IPS-NIHi7 (cell line): ENCODE measurements around the gene GALNT17.
"Not testable (repeated sequence)": the region's sequence is repeated elsewhere in the genome, so short reads cannot be mapped to it uniquely, and the experiment has no call there.

Source experiments
- DNase-seq: peaks from one replicate; pipeline ENCODE4 v3.0.0; 2012; ENCODE audit warnings: mixed read lengths; ENCODE audit errors: extremely low spot score

Gene GALNT17

GRCh38 chr7:71553306-71553705 lies 421.4 kb downstream of the GALNT17 start:
- DNase-seq = no peak

GRCh38 chr7:71555758-71556157 lies 423.8 kb downstream of the GALNT17 start:
- DNase-seq = no peak

GRCh38 chr7:71558806-71559613 lies 427.1 kb downstream of the GALNT17 start:
- DNase-seq = no peak

GRCh38 chr7:71560354-71560995 lies 428.5 kb downstream of the GALNT17 start:
- DNase-seq = no peak

- no peak for DNase-seq
Observed at GRCh38 chr7:71563276-71563675, 431.3 kb downstream of the GALNT17 start.

GRCh38 chr7:71566376-71566775 lies 434.4 kb downstream of the GALNT17 start:
- DNase-seq = no peak

- no peak for DNase-seq
Observed at GRCh38 chr7:71566991-71567390, 435.0 kb downstream of the GALNT17 start.

- DNase-seq = peak; percentile 57
Observed at GRCh38 chr7:71574153-71574860, 442.4 kb downstream of the GALNT17 start.

GRCh38 chr7:71580027-71580426 lies 448.1 kb downstream of the GALNT17 start:
- no peak for DNase-seq

GRCh38 chr7:71584256-71584655 lies 452.3 kb downstream of the GALNT17 start:
- no peak for DNase-seq

GRCh38 chr7:71591876-71592275 lies 459.9 kb downstream of the GALNT17 start:
- no peak for DNase-seq

GRCh38 chr7:71592388-71592787 lies 460.4 kb downstream of the GALNT17 start:
- not testable (repeated sequence) for DNase-seq

GRCh38 chr7:71594736-71595135 lies 462.8 kb downstream of the GALNT17 start:
- no peak for DNase-seq

- no peak for DNase-seq
Observed at GRCh38 chr7:71595176-71595575, 463.2 kb downstream of the GALNT17 start.

GRCh38 chr7:71598553-71598952 lies 466.6 kb downstream of the GALNT17 start:
- no peak for DNase-seq

GRCh38 chr7:71601851-71602250 lies 469.9 kb downstream of the GALNT17 start:
- no peak for DNase-seq

GRCh38 chr7:71604818-71605414 lies 473.0 kb downstream of the GALNT17 start:
- DNase-seq = no peak

GRCh38 chr7:71611986-71612385 lies 480.0 kb downstream of the GALNT17 start:
- no peak for DNase-seq

GRCh38 chr7:71612911-71613310 lies 481.0 kb downstream of the GALNT17 start:
- DNase-seq = no peak

- peak; percentile 36 for DNase-seq
Observed at GRCh38 chr7:71613313-71613712, 481.4 kb downstream of the GALNT17 start.

GRCh38 chr7:71615017-71615416 lies 483.1 kb downstream of the GALNT17 start:
- peak; percentile 29 for DNase-seq

- DNase-seq = no peak
Observed at GRCh38 chr7:71616217-71616616, 484.3 kb downstream of the GALNT17 start.
